Measurements from ENCODE around the gene CREB3L2. TPM values are rescaled to one million over a fixed set of nuclear protein-coding genes. Genes with fewer than 3 reads are reported as not detected.

The CREB3L2 gene
- total and polyA plus RNA-seq, 2 of the 13 experiments (the other 11 are each of a cell fraction or from before 2014, with no cell fraction given), result 22.1 to 41.1 TPM

GRCh38 chr7:138001529-138002095 lies at the start of gene CREB3L2 (continued):
- no peak; the same call in 1 of the 2 replicates for TF ChIP-seq ZNF878 (CRISPR knock-in tag; IDR thresholded peaks at IDR 0.05)
- TF ChIP-seq KAT8 (CRISPR knock-in tag; IDR thresholded peaks at IDR 0.05), result no peak
- TF ChIP-seq ZNF747 (CRISPR knock-in tag; IDR thresholded peaks at IDR 0.05; ENCODE audit: borderline replicate concordance), result 0 out of 2 replicates have a peak, but pooled peaks have one; percentile 2
- no peak; the same call in 1 of the 2 replicates for TF ChIP-seq JUN (CRISPR knock-in tag; IDR thresholded peaks at IDR 0.05)
- TF ChIP-seq PBX3 (CRISPR knock-in tag; IDR thresholded peaks at IDR 0.05; ENCODE audit: borderline replicate concordance), result no peak
- TF ChIP-seq RNF2 (conservative IDR thresholded peaks at IDR 0.05; ENCODE audit: low read depth), result no peak; the same call in 1 of the 2 replicates
- no peak for TF ChIP-seq ZNF639 (CRISPR knock-in tag; conservative IDR thresholded peaks at IDR 0.05)
- TF ChIP-seq ZNF547 (CRISPR knock-in tag; IDR thresholded peaks at IDR 0.05), result 0 out of 2 replicates have a peak, but pooled peaks have one; percentile 57
- TF ChIP-seq KMT2B (CRISPR knock-in tag; IDR thresholded peaks at IDR 0.05), result no peak; the same call in 1 of the 2 replicates
- TF ChIP-seq ZBTB38 (CRISPR knock-in tag; IDR thresholded peaks at IDR 0.05), result peak; percentile 76; the same call in 1 of the 2 replicates
- TF ChIP-seq KAT2B (IDR thresholded peaks at IDR 0.05; ENCODE audit: borderline replicate concordance, low read depth, low read length), result no peak
- TF ChIP-seq ZFP36L2 (CRISPR knock-in tag; IDR thresholded peaks at IDR 0.05), result no peak
- no peak for TF ChIP-seq NKX3-1 (CRISPR knock-in tag; IDR thresholded peaks at IDR 0.05)
- peak; percentile 71; the same call in 1 of the 2 replicates for TF ChIP-seq HES4 (CRISPR knock-in tag; IDR thresholded peaks at IDR 0.05; ENCODE audit: borderline replicate concordance)
- TF ChIP-seq TFE3 (CRISPR knock-in tag; IDR thresholded peaks at IDR 0.05), result no peak
- no peak for TF ChIP-seq ZNF569 (CRISPR knock-in tag; IDR thresholded peaks at IDR 0.05; ENCODE audit: borderline replicate concordance)
- TF ChIP-seq NFYC (CRISPR knock-in tag; IDR thresholded peaks at IDR 0.05), result no peak
- no peak for TF ChIP-seq ZNF766 (CRISPR knock-in tag; IDR thresholded peaks at IDR 0.05; ENCODE audit: borderline replicate concordance)
